Stimulated activated CD8-positive, alpha-beta memory T cell treated with anti-CD3 and anti-CD28 coated beads, Interleukin-7, amount 100 ng/mL, for 4 hours (primary cell): ENCODE measurements around the gene PCARE.
"Not testable (repeated sequence)": the region's sequence is repeated elsewhere in the genome, so short reads cannot be mapped to it uniquely, and the experiment has no call there.

Experiments
- DNase-seq, 2 donors: peaks; one replicate each; pipeline ENCODE4 v3.0.0-alpha.2; 2020; ENCODE audit warnings: low read depth in 2 of 2

Gene PCARE

DNA sequence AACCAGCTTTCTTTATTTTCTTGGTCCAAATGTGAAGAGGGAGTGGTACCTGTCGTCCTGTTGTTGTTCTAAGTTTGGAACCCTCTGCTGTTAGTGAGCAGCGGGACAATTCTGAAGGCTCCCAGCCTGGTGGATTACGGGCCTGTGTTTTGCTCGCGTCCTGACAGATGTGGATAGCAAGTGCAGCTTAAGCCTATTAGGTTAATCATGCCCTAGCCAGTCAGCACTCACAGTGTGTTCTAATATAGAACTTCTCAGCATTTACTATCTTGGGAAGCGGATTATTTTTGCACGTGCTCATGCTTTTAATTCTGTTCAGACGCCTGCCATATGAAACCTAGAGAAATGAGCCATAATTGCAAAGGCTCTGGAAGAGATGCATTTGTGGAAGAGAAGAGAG, at the start of gene PCARE:
Gene PCARE (minus strand): TSS at position 113 of the 400 bp plus-strand sequence. CDS start 262 bp downstream, outside the sequence.
- no peak for DNase-seq

DNA sequence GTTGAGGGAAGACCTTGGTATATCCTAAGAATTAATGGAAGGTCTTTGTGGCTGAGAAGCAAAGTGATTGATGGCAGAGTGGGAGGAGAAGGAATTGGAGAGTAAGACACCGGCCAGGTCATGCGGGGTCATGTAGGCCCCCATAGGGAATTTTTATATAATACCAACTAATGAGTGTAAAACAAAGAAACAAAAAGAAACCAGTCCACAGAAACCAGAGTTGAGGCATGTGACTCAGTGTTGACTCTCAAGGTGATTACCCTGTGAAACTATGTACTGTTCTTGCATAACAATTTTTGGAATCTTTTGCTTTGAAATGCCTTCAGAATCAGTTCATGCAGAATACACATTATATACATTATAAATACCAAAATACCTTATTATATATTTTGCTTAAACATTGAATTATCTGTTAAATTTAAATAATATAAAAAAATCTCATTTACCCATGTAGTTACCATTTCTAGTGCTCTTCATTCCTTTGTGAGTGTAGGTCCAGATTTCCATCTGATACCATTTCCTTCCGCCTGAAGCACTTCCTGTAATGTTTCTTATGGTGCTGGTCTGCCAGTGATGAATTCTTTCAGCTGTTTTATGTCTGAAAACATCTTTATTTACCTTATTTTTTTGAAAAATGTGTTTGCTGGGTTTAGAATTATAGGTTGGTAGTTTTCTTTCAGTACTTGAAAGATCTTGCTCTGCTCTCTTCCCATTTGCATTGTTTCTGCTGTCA, 49.5 kb upstream of the PCARE start:
- no peak for DNase-seq

DNA sequence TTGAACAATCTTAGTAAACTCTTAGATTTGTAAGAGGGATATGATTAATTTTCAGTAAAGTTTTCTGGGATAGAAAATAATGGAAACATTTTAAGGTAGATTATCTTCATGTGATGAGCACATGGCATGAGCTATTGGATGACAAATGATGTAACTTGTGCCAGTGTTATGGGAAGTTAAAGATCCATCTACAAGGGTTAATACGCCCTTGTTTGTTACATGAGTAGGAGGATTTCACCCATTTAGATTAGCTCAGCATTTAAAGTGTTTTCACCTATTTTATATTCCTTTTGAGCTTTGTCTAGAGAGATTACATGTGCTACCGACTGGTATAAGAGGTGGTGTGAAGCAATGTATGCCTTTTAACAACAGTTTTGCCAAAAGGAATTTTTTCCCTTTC, 46.5 kb upstream of the PCARE start:
- no peak for DNase-seq

DNA sequence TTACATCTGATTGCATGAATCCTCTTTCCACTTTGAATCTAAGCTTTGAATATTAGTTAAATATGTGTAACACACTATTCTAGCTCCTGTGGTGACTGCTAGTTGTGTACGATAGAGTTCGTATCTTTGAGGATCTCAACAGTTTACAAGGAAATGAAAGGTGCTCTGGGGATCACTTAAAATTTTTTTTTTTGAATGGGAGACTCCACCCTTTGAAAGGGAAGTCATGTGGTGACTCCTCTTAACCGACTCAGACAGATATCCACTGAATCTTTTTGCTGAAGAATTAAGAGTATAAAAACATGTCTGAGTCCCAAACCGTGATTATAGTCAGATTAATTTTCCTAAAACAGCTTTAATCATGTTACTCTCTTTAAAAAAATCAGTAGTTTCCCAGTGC, 44.9 kb upstream of the PCARE start:
- DNase-seq, result no peak

DNA sequence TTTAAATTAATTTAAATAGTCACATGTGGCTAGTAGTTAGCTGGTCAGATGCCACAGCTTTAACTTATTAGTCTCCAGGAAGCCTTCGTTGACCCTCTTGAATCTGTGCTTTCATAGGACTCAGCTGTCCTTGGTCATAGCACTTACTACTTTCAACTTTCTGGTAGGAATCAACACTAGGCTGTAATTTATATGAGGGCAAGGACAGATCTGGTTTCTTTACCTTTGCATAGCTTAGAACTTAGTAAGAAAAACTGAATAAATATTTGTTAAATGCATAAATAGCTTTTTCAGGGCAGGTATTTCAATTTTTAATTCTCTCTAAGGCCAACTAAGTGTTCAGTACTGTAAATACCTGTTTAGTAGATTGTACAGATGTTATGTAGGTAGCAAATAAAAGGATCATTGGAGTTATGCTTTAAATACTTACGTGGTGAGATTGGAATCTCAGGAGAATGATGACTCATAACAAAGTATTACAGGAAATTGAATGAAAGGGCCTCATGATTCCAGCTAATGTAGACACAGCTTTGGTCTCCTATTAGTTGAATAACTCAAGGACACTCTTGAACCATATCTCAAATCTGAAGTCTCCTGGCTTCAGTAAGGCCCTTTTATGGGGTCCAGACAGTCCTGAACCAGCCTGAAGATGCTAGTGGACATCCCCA, 43.4 kb upstream of the PCARE start:
- no peak for DNase-seq

DNA sequence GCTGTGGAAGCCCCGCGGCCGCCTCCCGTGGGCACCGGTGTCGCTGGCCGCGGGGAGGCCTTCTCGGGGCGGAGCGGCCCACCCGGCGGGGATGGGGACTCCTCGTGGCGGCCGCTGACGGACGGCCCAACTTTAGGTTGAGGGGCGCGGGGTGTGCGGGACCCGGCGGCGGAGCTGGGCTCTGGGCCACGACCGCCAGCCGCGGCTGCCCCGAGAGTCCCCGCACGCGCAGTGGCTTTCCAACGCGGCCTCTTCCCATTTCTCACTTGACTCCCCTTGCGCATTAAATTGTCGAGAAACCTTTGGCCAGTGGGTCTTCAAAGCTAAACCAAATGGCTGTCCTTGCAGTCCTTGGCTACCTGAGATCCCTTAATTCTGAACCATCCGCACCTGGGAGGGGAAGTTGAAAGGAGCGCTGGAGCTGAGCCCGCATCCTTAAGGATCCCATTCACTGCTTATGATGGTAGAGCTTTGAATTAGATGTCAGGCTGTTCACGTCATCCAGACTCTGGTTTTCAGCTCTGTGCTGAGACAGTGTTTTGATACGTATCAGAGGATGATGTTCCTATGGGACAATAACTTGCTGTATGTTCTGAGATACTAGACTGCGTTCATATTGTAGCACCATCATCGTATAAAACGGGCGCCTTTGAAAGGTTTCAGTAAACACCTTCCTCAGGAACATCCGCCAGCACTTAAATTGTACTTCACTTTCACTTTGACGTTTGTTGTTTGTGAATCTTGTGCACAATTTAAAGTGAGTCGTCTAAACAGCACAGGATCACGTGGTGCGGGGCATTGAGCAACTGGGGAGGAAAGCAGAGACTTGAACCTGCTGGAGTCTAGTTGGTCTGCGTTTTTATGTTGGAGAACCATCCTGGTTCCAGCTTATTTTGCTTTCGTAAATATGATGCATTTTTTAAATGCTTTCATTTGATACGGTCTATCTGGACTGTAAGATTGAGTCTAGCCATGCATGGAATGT, 41.8 kb upstream of the PCARE start:
- DNase-seq, result peak; percentile 49 to 54

DNA sequence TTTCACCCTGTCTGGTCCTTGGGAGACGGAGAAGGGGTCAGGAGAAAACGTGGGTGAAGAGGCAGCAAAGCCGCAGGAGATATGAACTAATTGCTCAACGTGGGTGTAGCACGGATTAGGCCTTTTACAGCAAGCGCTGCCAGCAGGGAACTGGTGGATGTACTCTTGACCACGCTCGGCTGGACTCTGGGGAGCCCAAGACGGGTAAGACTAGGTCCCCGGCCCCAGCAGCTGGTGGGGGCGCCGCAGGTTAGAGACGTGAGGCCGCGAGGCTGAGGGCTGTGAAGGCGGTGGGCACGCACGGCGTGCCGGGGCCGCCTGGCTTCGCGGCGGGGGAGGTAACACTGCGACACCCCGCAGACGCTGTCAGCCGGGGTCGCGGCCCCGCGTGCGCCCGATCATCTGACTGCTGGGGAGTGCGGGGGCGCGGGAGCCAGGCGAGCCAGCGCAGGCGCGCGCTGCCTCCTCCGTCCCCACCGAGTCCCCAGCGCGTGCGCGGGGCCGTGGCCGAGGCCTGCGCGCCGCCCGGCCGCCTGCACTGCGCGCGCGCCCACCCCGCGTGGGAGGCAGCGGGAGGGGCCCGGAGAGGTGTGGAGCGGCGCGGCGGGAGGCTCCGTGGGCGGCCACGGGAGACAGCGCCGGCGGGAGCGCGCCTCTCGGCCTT, 40.8 kb upstream of the PCARE start, which contains the start of gene CLIP4:
Gene CLIP4 (plus strand): TSS at position 470 of the 664 bp plus-strand sequence. CDS start 5,974 bp downstream, outside the sequence.
- DNase-seq, result peak; percentile 65 to 87

DNA sequence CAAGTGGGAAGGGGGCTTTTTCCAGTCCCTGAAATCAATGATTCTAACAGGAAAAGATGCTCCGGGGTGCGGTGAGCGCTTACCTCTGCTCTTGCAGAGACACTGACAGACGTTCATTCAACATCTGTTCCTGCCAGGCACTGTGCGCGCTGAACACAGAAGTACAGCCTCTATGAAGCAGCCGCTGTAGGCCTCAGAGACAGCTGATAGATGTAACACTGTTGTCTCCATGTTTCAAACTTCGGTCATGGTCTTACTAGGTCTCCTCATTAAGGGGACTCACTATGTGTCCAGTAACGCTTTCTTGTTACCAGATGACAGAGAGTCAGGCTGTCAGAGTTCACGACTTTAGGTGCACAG, 40.2 kb upstream of the PCARE start:
- DNase-seq, result no peak

DNA sequence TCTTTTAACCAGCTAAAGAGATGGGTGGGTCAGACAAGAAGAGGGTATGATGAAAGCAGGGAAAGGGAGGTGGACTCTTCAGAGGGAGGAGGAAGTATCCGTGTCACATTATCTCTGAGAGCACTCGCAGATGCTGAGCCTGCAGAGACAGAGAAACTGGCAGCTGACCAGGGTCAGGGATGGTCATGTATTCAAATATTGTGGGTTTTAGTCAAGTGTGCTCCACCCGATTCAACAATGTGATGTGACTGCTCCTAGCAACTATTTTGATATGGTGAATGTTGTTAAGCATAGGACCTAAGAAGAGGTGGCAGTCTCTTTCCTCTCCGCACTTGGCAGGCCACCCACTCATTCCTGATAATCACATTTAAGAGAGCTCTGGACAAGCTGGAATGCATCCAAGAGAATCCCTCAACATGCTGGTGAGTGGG, 39.6 kb upstream of the PCARE start:
- no peak for DNase-seq

DNA sequence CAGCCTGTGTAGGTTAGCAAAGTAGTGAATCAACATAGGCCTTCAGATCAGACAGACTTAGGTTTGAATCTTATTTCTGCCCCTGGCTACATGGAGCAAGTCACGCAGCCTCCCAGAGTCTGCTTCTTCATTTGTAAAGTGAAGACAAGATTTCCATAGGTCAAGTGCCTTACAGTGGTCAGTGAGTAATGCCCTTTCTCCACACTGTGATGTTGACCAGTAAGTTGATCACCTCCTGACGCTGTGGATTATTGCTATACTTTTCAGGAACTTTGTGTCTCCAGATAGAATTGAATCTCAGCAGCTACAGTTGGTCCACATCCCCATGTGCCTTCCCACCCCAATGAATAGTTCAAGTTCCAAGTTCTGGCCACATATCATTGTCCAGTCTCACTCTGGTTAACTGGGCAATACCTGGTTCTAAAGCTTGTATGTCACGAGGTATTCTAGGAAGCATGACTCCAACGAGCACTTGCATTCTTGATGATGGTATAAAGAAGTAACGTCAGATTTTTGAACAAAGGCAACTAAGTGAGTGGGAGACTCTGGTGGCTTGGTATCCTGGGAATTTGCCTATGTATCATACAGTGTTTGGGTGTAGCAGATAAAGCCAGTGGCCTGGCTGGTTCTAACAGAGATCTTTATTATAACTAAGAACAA, 38.8 kb upstream of the PCARE start:
- no peak for DNase-seq

DNA sequence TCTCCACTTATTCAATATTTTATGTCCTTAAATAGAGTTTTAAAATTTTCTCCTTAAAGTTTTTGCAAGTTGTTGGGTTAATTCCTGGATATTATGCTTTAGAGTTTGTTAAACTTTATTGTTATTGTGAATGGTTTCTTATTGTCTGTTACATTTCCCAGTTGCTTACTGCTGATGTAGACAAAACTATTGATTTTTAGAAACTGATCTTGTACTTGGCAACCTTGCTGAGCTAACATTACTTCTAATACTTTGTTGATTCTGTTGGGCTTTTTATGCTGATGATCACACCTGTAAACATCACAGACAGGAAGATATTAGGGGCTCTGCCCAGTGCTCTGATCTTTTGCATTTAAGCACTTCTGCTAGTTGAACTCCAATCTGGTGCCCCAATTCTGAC, 38.1 kb upstream of the PCARE start:
- no peak for DNase-seq

DNA sequence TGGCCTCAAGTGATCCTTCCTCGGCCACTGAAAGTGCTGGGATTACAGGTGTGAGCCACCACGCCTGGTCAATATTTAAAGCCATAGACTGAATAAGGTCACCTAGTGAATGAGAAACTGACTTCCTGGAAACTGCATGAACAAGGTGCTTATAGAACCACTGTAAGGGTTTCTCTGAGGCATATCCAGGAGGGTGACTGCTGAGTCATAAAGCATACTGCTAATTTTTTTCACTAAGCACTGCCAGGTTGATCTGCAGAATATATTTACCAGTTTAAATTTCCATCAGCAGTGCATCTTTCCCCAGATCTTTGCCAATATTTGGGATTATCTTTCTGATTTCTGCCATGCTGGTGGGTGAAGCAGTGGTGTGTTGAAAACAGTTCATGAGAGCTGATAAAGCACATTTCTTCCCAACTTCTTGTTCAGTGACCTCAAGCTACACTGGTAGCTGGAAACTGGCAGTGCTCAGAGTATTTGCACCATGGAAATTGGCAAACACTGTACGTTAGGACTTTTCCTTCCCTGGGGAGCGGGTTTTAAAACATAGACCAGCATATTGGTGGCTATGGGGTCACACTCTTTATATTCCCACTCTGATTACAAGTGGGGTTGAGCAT, 36.7 kb upstream of the PCARE start:
- no peak for DNase-seq

DNA sequence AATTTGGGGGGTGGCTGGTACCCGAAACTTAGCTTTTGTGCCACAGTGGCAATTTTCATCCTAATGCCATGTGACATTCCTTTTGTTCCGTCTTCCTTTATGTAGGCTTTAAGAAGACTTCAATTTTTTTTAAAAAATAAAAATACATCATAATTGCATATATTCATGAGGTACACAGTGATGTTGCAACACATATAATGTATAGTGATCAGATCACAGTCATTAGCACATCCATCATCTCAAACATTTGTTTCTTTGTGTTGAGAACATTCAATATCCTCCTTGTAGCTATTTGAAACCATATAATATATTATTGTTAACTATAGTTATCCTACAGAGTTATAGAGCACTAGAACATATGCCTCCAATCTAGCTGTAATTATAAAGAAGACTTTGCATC, 34.9 kb upstream of the PCARE start:
- no peak for DNase-seq

DNA sequence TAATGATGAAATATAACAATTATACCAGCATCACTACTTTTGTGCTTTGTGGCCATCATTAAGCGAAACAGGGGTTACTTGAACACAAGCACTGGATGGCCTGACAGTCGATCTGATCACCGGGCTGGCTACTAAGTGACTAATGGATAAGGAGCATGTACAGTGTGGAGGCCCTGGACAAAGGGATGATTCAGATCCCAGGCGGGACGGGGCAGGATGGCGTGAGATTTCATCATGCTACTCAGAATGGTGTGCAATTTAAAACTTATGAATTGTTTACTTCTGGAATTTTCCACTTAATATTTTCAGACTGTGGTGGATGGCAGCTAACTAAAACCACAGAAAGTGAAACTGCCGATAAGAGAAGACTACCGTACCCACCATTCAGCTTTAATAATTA, 33.9 kb upstream of the PCARE start:
- DNase-seq, result no peak

DNA sequence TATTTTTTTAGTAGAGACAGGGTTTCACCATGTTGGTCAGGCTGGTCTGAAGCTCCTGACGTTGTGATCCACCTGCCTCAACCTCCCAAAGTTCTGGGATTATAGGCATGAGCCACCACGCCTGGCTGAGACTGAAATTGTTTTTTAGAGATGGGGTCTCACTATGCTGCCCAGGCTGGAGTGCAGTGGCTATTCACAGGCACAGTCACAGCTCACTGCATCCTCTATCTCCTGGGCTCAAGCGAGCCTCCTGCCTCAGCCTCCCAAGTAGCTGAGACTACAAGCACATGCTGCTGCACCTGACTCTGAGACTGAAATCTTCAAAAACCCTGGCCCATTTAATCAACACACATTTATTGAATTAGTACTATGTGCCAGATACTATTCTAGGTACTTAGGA, 33.2 kb upstream of the PCARE start:
- not testable (repeated sequence) for DNase-seq

DNA sequence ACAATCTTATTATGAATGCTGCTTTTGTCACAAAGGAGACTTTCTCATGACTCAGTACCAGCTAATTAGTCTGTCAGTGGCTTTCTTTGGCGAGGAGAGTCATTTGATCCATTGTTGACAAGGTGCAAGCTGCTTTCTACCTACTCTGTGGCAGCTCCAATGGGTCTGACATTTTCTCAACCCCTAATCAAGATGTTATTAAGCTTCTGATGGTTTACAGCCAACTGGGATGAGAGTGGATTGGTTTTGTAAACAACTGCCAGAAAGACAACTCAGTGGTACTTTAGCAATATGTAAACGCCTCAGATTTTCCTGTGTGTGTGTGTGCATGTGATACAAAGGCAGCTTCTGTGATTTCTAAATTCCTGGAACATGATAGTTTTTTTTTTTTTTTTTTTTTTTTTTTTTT, 32.7 kb upstream of the PCARE start:
- no peak for DNase-seq

DNA sequence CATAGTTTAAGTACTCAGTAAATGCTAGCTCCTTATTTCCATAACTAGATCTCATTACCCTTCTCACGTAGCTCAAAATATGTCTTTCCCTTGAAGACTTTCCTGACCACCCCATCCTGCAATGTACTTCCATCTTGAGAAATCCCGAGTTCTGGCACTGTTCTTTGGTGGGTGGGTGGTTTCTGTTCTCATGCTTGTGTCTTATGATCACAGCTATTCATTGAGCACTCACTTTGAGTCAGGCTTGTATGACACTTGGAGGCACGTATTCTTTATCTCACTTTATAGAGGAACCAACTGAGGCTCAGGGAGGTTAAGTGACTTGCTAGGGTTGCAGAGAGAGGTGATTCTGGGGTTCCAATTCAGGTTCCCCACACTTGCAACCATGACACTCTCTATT, 31.9 kb upstream of the PCARE start:
- DNase-seq, result no peak

DNA sequence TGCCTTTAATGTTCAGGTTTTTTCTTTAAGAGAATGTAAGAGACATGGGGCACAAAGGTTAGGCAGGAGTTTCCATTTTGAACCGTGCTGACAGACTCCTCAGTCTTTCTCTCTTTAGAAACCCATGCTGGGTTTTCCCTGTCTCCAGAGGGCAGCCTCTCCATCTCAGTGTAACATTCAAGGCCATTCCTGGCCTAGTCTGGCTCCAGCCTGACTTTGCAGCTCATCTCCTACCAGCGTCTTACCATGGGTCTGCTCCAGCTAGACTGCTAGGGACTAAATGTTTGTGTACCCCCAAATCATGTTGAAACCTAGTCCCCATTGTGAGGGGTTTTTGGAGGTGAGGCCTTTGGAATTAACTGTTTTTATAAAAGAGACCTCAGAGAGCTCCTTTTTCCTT, 31.1 kb upstream of the PCARE start:
- no peak for DNase-seq

DNA sequence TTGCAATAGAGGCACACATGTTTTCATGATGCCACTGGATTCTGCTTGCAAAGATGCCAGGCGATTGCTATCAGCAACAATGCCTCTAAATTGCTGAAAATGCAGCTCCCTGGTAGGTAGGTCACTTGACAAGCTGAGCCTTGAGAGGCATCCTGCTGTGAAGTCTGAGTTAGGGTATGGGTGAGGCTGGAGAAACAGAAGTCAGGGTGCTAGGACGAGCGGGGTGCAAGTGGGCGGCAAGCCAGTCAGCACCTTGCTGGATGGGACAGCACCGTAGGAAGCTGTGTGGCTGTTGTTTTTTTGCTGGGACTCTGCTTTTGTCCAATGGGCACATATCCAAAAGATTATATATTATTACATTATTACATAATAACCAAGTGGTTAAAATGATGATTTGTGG, 30.4 kb upstream of the PCARE start:
- DNase-seq, result no peak

DNA sequence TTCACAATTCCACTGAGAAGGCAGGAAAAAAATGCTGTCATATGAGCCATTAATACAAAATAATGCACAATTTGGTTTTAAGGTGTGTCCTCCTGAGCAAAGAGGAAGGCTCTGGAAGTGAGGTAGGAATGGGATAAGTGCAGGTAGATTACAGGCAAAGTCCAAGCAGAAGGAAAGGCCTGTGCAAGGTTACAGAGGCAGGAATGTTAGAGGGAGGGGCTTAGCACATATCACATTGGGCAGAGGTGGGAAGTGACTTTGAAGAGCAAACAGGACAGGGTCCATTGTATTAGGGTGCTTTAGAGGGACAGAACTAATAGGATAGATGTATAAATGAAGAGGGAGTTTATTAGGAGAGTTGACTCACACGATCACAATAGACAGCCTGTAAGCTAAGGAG, 26.2 kb upstream of the PCARE start:
- no peak for DNase-seq

DNA sequence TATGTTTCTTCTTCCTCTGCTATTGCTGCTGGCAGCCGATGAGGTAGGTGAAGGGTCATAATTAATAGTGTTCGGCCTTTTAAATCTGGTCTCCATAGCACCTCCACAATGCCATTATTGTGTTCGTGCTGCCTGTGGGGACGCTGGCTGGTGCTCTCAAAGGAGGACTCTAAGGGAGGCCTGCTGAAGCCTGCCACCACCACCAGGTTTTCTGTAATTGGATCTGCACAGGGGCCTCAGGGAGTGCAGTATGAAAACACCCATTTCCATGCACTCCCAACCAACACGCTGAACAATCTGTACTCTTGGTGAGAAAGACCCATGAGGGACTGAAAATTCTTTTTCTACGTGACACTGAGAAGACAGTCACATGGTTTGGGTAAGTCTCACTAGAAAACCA, 23.2 kb upstream of the PCARE start:
- no peak for DNase-seq
